GM23338 (cell line): ENCODE measurements around the gene FSIP2. TPM values are rescaled to one million over a fixed set of nuclear protein-coding genes. Genes with fewer than 3 reads are reported as not detected.

ENCODE experiments used
- ATAC-seq: fragments of 200-7000 bp; cut with Tn5 transposase; 3 replicates; pipeline ENCODE4 v1.9.1; 2020
- DNase-seq: peaks from one replicate; pipeline ENCODE4 v3.0.0-alpha.2; 2015; ENCODE audit warnings: low spot score
- H2AFZ ChIP-seq: fragments of 200-600 bp; sonication (generic); 2 replicates; pipeline ENCODE4 v1.8.0; 2016; ENCODE audit warnings: antibody characterized with exemption, mild to moderate bottlenecking, moderate library complexity
- H3F3A ChIP-seq: fragments of 200-600 bp; sonication (generic); replicated peaks from 2 replicates; pipeline ENCODE4 v1.8.0; 2017; ENCODE audit warnings: antibody characterized with exemption, mixed run types, low read depth
- H3K27ac ChIP-seq: fragments of 200-600 bp; sonication (generic); 2 replicates; pipeline ENCODE4 v1.6.1; 2016; ENCODE audit warnings: low read depth
- H3K27me3 ChIP-seq: fragments of 200-600 bp; sonication (generic); 2 replicates; pipeline ENCODE4 v1.8.0; 2016; ENCODE audit warnings: mild to moderate bottlenecking, mixed run types, moderate library complexity; ENCODE audit not compliant: insufficient read depth
- H3K36me3 ChIP-seq: fragments of 200-600 bp; sonication (generic); 2 replicates; pipeline ENCODE4 v1.8.0; 2016; ENCODE audit warnings: mild to moderate bottlenecking; ENCODE audit not compliant: insufficient read depth
- H3K4me1 ChIP-seq: fragments of 200-600 bp; sonication (generic); 2 replicates; pipeline ENCODE4 v1.8.0; 2016; ENCODE audit warnings: mild to moderate bottlenecking, moderate library complexity; ENCODE audit not compliant: insufficient read depth
- H3K4me2 ChIP-seq: fragments of 200-600 bp; sonication (generic); 2 replicates; pipeline ENCODE4 v1.7.1; 2017; ENCODE audit warnings: mixed run types
- H3K4me3 ChIP-seq: fragments of 200-600 bp; sonication (generic); 2 replicates; pipeline ENCODE4 v1.6.1; 2016; ENCODE audit warnings: mixed run types
- H3K79me2 ChIP-seq: fragments of 200-600 bp; sonication (generic); replicated peaks from 2 replicates; pipeline ENCODE4 v1.8.0; 2017; ENCODE audit warnings: mild to moderate bottlenecking; ENCODE audit not compliant: insufficient read depth
- H3K9me2 ChIP-seq: fragments of 200-600 bp; sonication (generic); 2 replicates; pipeline ENCODE4 v1.8.0; 2017; ENCODE audit not compliant: insufficient read depth
- H4K20me1 ChIP-seq: fragments of 200-600 bp; sonication (generic); replicated peaks from 2 replicates; pipeline ENCODE4 v1.8.0; 2017; ENCODE audit warnings: mild to moderate bottlenecking; ENCODE audit not compliant: insufficient read depth
- H3K27ac Mint-ChIP-seq: 2 replicates; pipeline ENCODE4 v1.8.0; 2020; ENCODE audit warnings: inconsistent platforms, mild to moderate bottlenecking, moderate library complexity, mixed read lengths
- H3K27me3 Mint-ChIP-seq: 3 replicates; pipeline ENCODE4 v1.8.0; 2022; ENCODE audit warnings: low read depth, mild to moderate bottlenecking, moderate library complexity, mixed read lengths, inconsistent platforms; ENCODE audit not compliant: insufficient read depth, poor library complexity
- H3K36me3 Mint-ChIP-seq: 3 replicates; pipeline ENCODE4 v1.8.0; 2021; ENCODE audit warnings: low read depth, mild to moderate bottlenecking, inconsistent platforms, moderate library complexity, mixed read lengths
- H3K4me1 Mint-ChIP-seq: 3 replicates; pipeline ENCODE4 v1.8.0; 2020; ENCODE audit warnings: mild to moderate bottlenecking, inconsistent platforms, mixed read lengths
- H3K4me3 Mint-ChIP-seq: 3 replicates; pipeline ENCODE4 v1.8.0; 2021; ENCODE audit warnings: moderate library complexity, mild to moderate bottlenecking, inconsistent platforms, mixed read lengths
- H3K9me3 Mint-ChIP-seq: 3 replicates; pipeline ENCODE4 v1.8.0; 2020; ENCODE audit warnings: moderate library complexity, mild to moderate bottlenecking, inconsistent platforms, mixed read lengths
- CREB1 ChIP-seq: fragments of 250-450 bp; sonication (Bioruptor Pico); IDR thresholded peaks from 2 replicates; pipeline ENCODE4 v1.5.0; 2020; ENCODE audit warnings: low read depth, mild to moderate bottlenecking, moderate library complexity
- EZH2 ChIP-seq: fragments of 200-600 bp; sonication (generic); IDR thresholded peaks from one replicate; pipeline ENCODE4 v1.8.0; 2017; ENCODE audit warnings: antibody characterized with exemption, mild to moderate bottlenecking, low read depth; ENCODE audit not compliant: unreplicated experiment
- JUNB ChIP-seq: IDR thresholded peaks from one replicate; pipeline ENCODE4 v1.6.1; 2016; ENCODE audit warnings: antibody characterized with exemption; ENCODE audit not compliant: unreplicated experiment
- POLR2AphosphoS5 ChIP-seq: IDR thresholded peaks from 2 replicates; pipeline ENCODE4 v1.6.1; 2016; ENCODE audit warnings: antibody characterized with exemption, low read depth
- STAT1 ChIP-seq: IDR thresholded peaks from one replicate; pipeline ENCODE4 v1.6.1; 2016; ENCODE audit warnings: antibody characterized with exemption; ENCODE audit not compliant: unreplicated experiment
- ZNF114 ChIP-seq: fragments of 250-450 bp; sonication (Bioruptor Pico); IDR thresholded peaks from 2 replicates; pipeline ENCODE4 v1.5.0; 2020; ENCODE audit warnings: mild to moderate bottlenecking, moderate library complexity
- ZNF331 ChIP-seq: fragments of 250-450 bp; sonication (Bioruptor Pico); IDR thresholded peaks from 2 replicates; pipeline ENCODE4 v1.5.0; 2020; ENCODE audit warnings: low read depth, mild to moderate bottlenecking, moderate library complexity
- polyA plus RNA-seq: library from polyadenylated mRNA; unstranded; fragments of >200 nt; fragmentation: Nextera tagmentation; extraction: Ambion mirVana; gene quantifications from 2 replicates; pipeline ENCODE4 v1.2.1, GENCODE V29; 2016
- total RNA-seq: library from RNA; depleted of rRNA; stranded (reverse); fragments of >200 nt; shearing (Covaris generic); gene quantifications from 2 replicates; pipeline ENCODE4 v1.2.3, GENCODE V29; 2014
- TF ChIP-seq, protein P1 (sequence below), 2 experiments: fragments of 200-600 bp in 1 of 2; sonication (generic) in 1 of 2; conservative IDR thresholded peaks; 2 replicates each; pipeline versions ENCODE4 v1.5.1 to v1.6.1; 2016 to 2017; ENCODE audit warnings: antibody characterized with exemption in 2 of 2, low read depth in 2 of 2, mild to moderate bottlenecking in 2 of 2, moderate library complexity in 1 of 2
- TF ChIP-seq, protein P2 (sequence below): IDR thresholded peaks from one replicate; pipeline ENCODE4 v1.6.1; 2018; ENCODE audit warnings: antibody characterized with exemption; ENCODE audit not compliant: unreplicated experiment
- TF ChIP-seq, protein P3 (sequence below): IDR thresholded peaks from 2 replicates; pipeline ENCODE4 v1.6.1; 2016; ENCODE audit warnings: antibody characterized with exemption

FSIP2 gene
- total and polyA plus RNA-seq, 2 experiments from 2014 or later = 3.2 to 3.8 TPM

DNA sequence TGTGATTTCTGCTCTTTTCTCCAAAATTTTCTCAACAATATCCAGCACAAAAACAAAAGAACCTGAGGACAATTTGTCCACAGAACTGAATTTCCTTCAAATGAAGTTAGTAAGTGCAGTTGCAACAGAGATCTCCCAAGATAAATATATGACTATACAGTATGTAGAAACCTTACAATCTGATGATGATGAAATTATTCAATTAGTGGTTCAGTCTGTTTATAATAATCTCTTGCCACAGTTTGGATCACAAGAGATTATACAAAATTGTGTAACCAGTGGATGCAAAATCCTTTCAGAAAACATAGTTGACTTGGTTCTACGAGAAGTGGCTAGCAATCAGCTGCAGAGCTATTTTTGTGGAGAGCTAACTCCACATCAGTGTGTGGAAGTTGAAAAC lies 68.7 kb downstream of the FSIP2 start (continued):
- TF ChIP-seq EZH2 (no peak), STAT1 (no peak), CREB1 (no peak), JUNB (no peak), ZNF114 (no peak)
- TF ChIP-seq, protein P1, sequence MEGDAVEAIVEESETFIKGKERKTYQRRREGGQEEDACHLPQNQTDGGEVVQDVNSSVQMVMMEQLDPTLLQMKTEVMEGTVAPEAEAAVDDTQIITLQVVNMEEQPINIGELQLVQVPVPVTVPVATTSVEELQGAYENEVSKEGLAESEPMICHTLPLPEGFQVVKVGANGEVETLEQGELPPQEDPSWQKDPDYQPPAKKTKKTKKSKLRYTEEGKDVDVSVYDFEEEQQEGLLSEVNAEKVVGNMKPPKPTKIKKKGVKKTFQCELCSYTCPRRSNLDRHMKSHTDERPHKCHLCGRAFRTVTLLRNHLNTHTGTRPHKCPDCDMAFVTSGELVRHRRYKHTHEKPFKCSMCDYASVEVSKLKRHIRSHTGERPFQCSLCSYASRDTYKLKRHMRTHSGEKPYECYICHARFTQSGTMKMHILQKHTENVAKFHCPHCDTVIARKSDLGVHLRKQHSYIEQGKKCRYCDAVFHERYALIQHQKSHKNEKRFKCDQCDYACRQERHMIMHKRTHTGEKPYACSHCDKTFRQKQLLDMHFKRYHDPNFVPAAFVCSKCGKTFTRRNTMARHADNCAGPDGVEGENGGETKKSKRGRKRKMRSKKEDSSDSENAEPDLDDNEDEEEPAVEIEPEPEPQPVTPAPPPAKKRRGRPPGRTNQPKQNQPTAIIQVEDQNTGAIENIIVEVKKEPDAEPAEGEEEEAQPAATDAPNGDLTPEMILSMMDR (conservative IDR thresholded peaks at IDR 0.05; ENCODE audit: low read depth in 2 of 2) = no peak
- TF ChIP-seq, protein P2, sequence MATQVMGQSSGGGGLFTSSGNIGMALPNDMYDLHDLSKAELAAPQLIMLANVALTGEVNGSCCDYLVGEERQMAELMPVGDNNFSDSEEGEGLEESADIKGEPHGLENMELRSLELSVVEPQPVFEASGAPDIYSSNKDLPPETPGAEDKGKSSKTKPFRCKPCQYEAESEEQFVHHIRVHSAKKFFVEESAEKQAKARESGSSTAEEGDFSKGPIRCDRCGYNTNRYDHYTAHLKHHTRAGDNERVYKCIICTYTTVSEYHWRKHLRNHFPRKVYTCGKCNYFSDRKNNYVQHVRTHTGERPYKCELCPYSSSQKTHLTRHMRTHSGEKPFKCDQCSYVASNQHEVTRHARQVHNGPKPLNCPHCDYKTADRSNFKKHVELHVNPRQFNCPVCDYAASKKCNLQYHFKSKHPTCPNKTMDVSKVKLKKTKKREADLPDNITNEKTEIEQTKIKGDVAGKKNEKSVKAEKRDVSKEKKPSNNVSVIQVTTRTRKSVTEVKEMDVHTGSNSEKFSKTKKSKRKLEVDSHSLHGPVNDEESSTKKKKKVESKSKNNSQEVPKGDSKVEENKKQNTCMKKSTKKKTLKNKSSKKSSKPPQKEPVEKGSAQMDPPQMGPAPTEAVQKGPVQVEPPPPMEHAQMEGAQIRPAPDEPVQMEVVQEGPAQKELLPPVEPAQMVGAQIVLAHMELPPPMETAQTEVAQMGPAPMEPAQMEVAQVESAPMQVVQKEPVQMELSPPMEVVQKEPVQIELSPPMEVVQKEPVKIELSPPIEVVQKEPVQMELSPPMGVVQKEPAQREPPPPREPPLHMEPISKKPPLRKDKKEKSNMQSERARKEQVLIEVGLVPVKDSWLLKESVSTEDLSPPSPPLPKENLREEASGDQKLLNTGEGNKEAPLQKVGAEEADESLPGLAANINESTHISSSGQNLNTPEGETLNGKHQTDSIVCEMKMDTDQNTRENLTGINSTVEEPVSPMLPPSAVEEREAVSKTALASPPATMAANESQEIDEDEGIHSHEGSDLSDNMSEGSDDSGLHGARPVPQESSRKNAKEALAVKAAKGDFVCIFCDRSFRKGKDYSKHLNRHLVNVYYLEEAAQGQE = no peak
- TF ChIP-seq, protein P3, sequence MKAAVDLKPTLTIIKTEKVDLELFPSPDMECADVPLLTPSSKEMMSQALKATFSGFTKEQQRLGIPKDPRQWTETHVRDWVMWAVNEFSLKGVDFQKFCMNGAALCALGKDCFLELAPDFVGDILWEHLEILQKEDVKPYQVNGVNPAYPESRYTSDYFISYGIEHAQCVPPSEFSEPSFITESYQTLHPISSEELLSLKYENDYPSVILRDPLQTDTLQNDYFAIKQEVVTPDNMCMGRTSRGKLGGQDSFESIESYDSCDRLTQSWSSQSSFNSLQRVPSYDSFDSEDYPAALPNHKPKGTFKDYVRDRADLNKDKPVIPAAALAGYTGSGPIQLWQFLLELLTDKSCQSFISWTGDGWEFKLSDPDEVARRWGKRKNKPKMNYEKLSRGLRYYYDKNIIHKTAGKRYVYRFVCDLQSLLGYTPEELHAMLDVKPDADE = no peak

DNA sequence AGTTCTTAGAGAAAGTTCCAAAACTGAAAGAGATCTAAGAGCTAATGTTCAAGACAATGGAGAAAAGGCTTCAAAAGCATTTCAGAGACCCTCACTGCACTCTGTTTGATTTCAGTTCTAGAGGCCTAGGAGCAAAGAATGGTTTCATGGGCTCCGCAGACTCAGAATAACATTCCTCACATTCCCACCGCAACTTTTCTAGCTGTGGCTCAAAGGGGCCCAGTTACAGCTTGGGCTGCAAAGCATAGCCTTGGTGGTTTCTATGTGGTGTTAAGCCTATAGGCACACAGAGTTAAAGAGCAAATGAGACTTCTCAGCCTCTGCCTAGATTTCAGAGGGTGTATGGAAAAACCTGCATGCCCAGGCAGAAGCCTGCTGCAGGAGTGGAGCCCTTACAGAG lies 73.0 kb downstream of the FSIP2 start:
- H3K4me3 ChIP-seq = no peak overlapping the region
- H3K36me3 ChIP-seq = no peaks in the 10 kb centered on the region
- H3F3A ChIP-seq = no peaks in the 10 kb centered on the region
- H3K27me3 ChIP-seq = no peaks in the 10 kb centered on the region
- no peak overlapping the region for H2AFZ ChIP-seq
- H3K79me2 ChIP-seq = no peaks in the 10 kb centered on the region
- H3K36me3 Mint-ChIP-seq = peaks cover 5% of the 10 kb centered on the region; the same call in 2 of the 3 replicates
- peak; percentile 48 for DNase-seq
- H3K4me3 Mint-ChIP-seq = no peak overlapping the region
- H3K9me2 ChIP-seq = peaks cover 6% of the 10 kb centered on the region
- H3K27ac ChIP-seq = no peak overlapping the region
- H3K9me3 Mint-ChIP-seq = peaks cover 8% of the 10 kb centered on the region; the same call in 2 of the 3 replicates
- no peaks in the 10 kb centered on the region for H4K20me1 ChIP-seq
- no peaks in the 10 kb centered on the region for H3K27me3 Mint-ChIP-seq
- H3K4me1 Mint-ChIP-seq = no peaks in the 10 kb centered on the region
- no peaks in the 10 kb centered on the region for H3K4me1 ChIP-seq
- H3K27ac Mint-ChIP-seq = no peak overlapping the region
- ATAC-seq = peak; percentile 49
- H3K4me2 ChIP-seq = no peak overlapping the region
- no peak for TF ChIP-seq POLR2AphosphoS5
- TF ChIP-seq, protein P1 (conservative IDR thresholded peaks at IDR 0.05; ENCODE audit: low read depth in 2 of 2) = no peak
- TF ChIP-seq EZH2 = no peak
- TF ChIP-seq, protein P3 = no peak
- TF ChIP-seq, protein P2 = no peak
- no peak for TF ChIP-seq ZNF331 (CRISPR knock-in tag)
- TF ChIP-seq CREB1 = no peak
